GM12878 (cell line): ENCODE data around the gene CRTC3. TPM values are rescaled to one million over a fixed set of nuclear protein-coding genes. Genes with fewer than 3 reads are reported as not detected.

Experiments
- ATAC-seq: fragments of 200-7000 bp; cut with Tn5 transposase; 3 replicates; pipeline ENCODE4 v1.9.1; 2020; ENCODE audit warnings: mild to moderate bottlenecking, moderate library complexity
- BruUV-seq: library from RNA; stranded (reverse); fragments of 400-500 nt; replicated peaks from 2 replicates; lab custom pipeline; 2021; lab: Mats Ljungman, UMichigan
- CTCF ChIA-PET: fragments of 300-600 bp; sonication (Branson Sonifier 250); formaldehyde crosslinking; extraction: SDS; loops from one replicate; lab custom pipeline; 2021; ENCODE audit warnings: inconsistent platforms; lab: Yijun Ruan, JAX
- POLR2A ChIA-PET: fragments of 350-600 bp; formaldehyde crosslinking; extraction: SDS; loops from one replicate; lab custom pipeline; 2021; ENCODE audit warnings: inconsistent platforms; lab: Charles Lee
- RAD21 ChIA-PET: fragments of 300-600 bp; sonication (Branson Sonifier 250); formaldehyde crosslinking; loops from one replicate; lab custom pipeline; 2023; ENCODE audit warnings: antibody characterized with exemption; ENCODE audit not compliant: unreplicated experiment; lab: Charles Lee
- SMC1A ChIA-PET: fragments of 300-600 bp; sonication (Branson Sonifier 250); formaldehyde crosslinking; loops from one replicate; lab custom pipeline; 2023; ENCODE audit not compliant: unreplicated experiment, uncharacterized antibody; lab: Charles Lee
- DNase-seq: peaks from one replicate; pipeline ENCODE4 v3.0.0-alpha.2; 2011; ENCODE audit warnings: low read depth, low spot score
- FAIRE-seq: peaks from 3 replicates; lab custom pipeline; 2011; peaks lifted over from hg19 to GRCh38; lab: Jason Lieb, UNC
- H2AFZ ChIP-seq: 2 replicates; pipeline ENCODE4 v1.6.0; 2011; ENCODE audit warnings: low read depth, low read length, control low read depth; ENCODE audit not compliant: control insufficient read depth
- H3K27ac ChIP-seq: 2 replicates; pipeline ENCODE4 v1.5.1; 2011; ENCODE audit warnings: control low read depth; ENCODE audit not compliant: control insufficient read depth, insufficient read depth
- H3K27me3 ChIP-seq, 2 experiments: replicated peaks in 1 of 2; 2 replicates each; pipeline versions ENCODE4 v1.6.0 to v1.6.1; 2011; ENCODE audit warnings: low read length in 1 of 2; ENCODE audit not compliant: control insufficient read depth in 2 of 2, insufficient read depth in 2 of 2
- H3K36me3 ChIP-seq, 2 experiments: 2 replicates each; pipeline ENCODE4 v1.5.1; 2011; ENCODE audit warnings: low read length in 1 of 2; ENCODE audit not compliant: control insufficient read depth in 2 of 2, insufficient read depth in 2 of 2
- H3K4me1 ChIP-seq: 2 replicates; pipeline ENCODE4 v1.6.1; 2011; ENCODE audit warnings: mild to moderate bottlenecking, low read length, moderate library complexity, mixed read lengths; ENCODE audit not compliant: control insufficient read depth, insufficient read depth
- H3K4me2 ChIP-seq: 2 replicates; pipeline ENCODE4 v1.6.0; 2011; ENCODE audit warnings: control low read depth; ENCODE audit not compliant: control insufficient read depth, insufficient read depth
- H3K4me3 ChIP-seq: fragments of 200-600 bp; sonication (generic); 2 replicates; pipeline ENCODE4 v1.5.1; 2016
- H3K79me2 ChIP-seq: 2 replicates; pipeline ENCODE4 v1.6.0; 2011; ENCODE audit warnings: low read length; ENCODE audit not compliant: control insufficient read depth, insufficient read depth
- H3K9ac ChIP-seq: 2 replicates; pipeline ENCODE4 v1.8.0; 2011; ENCODE audit warnings: low read length, control low read depth, mixed read lengths; ENCODE audit not compliant: control insufficient read depth, insufficient read depth
- H3K9me3 ChIP-seq: replicated peaks from 3 replicates; pipeline ENCODE4 v1.5.1; 2011; ENCODE audit warnings: mild to moderate bottlenecking, low read length; ENCODE audit not compliant: control insufficient read depth, insufficient read depth
- H4K20me1 ChIP-seq: 2 replicates; pipeline ENCODE4 v1.6.0; 2011; ENCODE audit not compliant: control insufficient read depth, insufficient read depth
- ATF2 ChIP-seq: IDR thresholded peaks from 2 replicates; pipeline ENCODE4 v1.6.1; 2012; ENCODE audit warnings: low read length, inconsistent platforms
- CBX3 ChIP-seq: fragments of 200-600 bp; sonication (generic); IDR thresholded peaks from 2 replicates; pipeline ENCODE4 v1.6.1; 2016; ENCODE audit warnings: low read depth, borderline replicate concordance
- CHD1 ChIP-seq: IDR thresholded peaks from 2 replicates; pipeline ENCODE4 v1.6.1; 2012; ENCODE audit warnings: low read depth, low read length, improper control_type of control experiment
- CREM ChIP-seq: IDR thresholded peaks from 2 replicates; pipeline ENCODE4 v1.6.1; 2014; ENCODE audit warnings: antibody characterized with exemption, low read depth
- CTCF ChIP-seq, 3 experiments: IDR thresholded peaks in 2 of 3; conservative IDR thresholded peaks in 1 of 3; 2 replicates each; pipeline ENCODE4 v1.5.1; 2011; ENCODE audit warnings: low read depth in 3 of 3, low read length in 3 of 3, mild to moderate bottlenecking in 3 of 3, control low read depth in 2 of 3, moderate library complexity in 2 of 3, inconsistent platforms in 1 of 3, mixed read lengths in 1 of 3; ENCODE audit not compliant: control insufficient read depth in 2 of 3, insufficient read depth in 1 of 3; ENCODE audit errors: extremely low read depth in 1 of 3
- NBN ChIP-seq: fragments of 450-650 bp; IDR thresholded peaks from 2 replicates; pipeline ENCODE4 v1.6.1; 2016
- POLR2A ChIP-seq: IDR thresholded peaks from 2 replicates; pipeline ENCODE4 v1.6.1; 2011; ENCODE audit warnings: low read depth, mild to moderate bottlenecking, low read length
- RB1 ChIP-seq: fragments of 450-650 bp; formaldehyde crosslinking; IDR thresholded peaks from 2 replicates; pipeline ENCODE4 v1.6.1; 2017; ENCODE audit warnings: mild to moderate bottlenecking, borderline replicate concordance
- RELB ChIP-seq: fragments of 450-650 bp; IDR thresholded peaks from 2 replicates; pipeline ENCODE4 v1.6.1; 2017; ENCODE audit warnings: low read depth, mild to moderate bottlenecking, moderate library complexity
- RFX5 ChIP-seq: IDR thresholded peaks from 2 replicates; pipeline ENCODE4 v1.6.1; 2011; ENCODE audit warnings: low read depth, low read length, improper control_type of control experiment
- SPI1 ChIP-seq: IDR thresholded peaks from 2 replicates; pipeline ENCODE4 v1.6.1; 2011; ENCODE audit warnings: low read depth, mild to moderate bottlenecking, low read length, moderate library complexity, borderline replicate concordance; ENCODE audit not compliant: insufficient read depth
- TAF1 ChIP-seq: IDR thresholded peaks from 2 replicates; pipeline ENCODE4 v1.6.1; 2011; ENCODE audit warnings: mild to moderate bottlenecking, low read depth, low read length, borderline replicate concordance
- ZBED1 ChIP-seq: IDR thresholded peaks from 2 replicates; pipeline ENCODE4 v1.6.1; 2016; ENCODE audit warnings: borderline replicate concordance
- ZNF207 ChIP-seq: fragments of 450-650 bp; IDR thresholded peaks from 2 replicates; pipeline ENCODE4 v1.6.1; 2014; ENCODE audit warnings: antibody characterized with exemption, mild to moderate bottlenecking, borderline replicate concordance
- ZNF24 ChIP-seq: fragments of 450-650 bp; IDR thresholded peaks from 2 replicates; pipeline ENCODE4 v1.6.1; 2017; ENCODE audit warnings: antibody characterized with exemption, mild to moderate bottlenecking
- WGBS: methylation state at CpG from one replicate; pipeline ENCODE4 v1.1.6; 2016; ENCODE audit warnings: low lambda C conversion rate; ENCODE audit not compliant: insufficient replicate concordance, insufficient coverage; ENCODE audit errors: missing lambda C conversion rate; 5-methylcytosine and 5-hydroxymethylcytosine counted together
- in situ Hi-C: fragments of 300-500 bp; cut with MboI; formaldehyde crosslinking; loops from 9 replicates; pipeline ENCODE4 v1.14.3; 2018; ENCODE audit warnings: mixed read lengths
- intact Hi-C: fragments of 100-400 bp; cut with micrococcal nuclease; formaldehyde crosslinking; loops from one replicate; pipeline ENCODE4 v1.14.2; 2022; ENCODE audit not compliant: unreplicated experiment
- polyA plus RNA-seq, 11 experiments: library from polyadenylated mRNA; depleted of rRNA in 4 of 11; unstranded in 6 of 11; stranded (reverse) in 5 of 11; fragments of >200 nt; fragmentation: Nextera tagmentation in 4 of 11; fragmentation: Illumina TruSeq in 1 of 11; extraction: Ambion mirVana in 4 of 11; extraction: Trizol in 1 of 11; gene quantifications; 1 replicate in 1 of 11; 2 replicates in 10 of 11; pipeline versions ENCODE4 v1.2.1 to v1.2.3, GENCODE V29; 2011 to 2016; ENCODE audit warnings: inconsistent platforms in 2 of 11, missing spikeins in 2 of 11, low read depth in 1 of 11
- total RNA-seq, 4 experiments: library from RNA; depleted of rRNA in 3 of 4; stranded (reverse); fragments of >200 nt in 3 of 4; fragmentation: Illumina TruSeq in 1 of 4; extraction: Trizol in 1 of 4; gene quantifications; 2 replicates each; pipeline versions ENCODE4 v1.2.1 to v1.2.3, GENCODE V29; 2013 to 2021

The CRTC3 gene
- total and polyA plus RNA-seq, 10 of the 15 experiments (the other 5 are each of a cell fraction or from before 2014, with no cell fraction given): 3.5 to 36.9 (median 18.9) TPM

GRCh38 chr15:90650956-90651689, 121.4 kb downstream of the CRTC3 start (continued):
- TF ChIP-seq CTCF (IDR thresholded peaks at IDR 0.05 in 2 of 3, conservative IDR thresholded peaks at IDR 0.05 in 1 of 3; ENCODE audit: control insufficient read depth in 2 of 3, extremely low read depth in 1 of 3, insufficient read depth in 1 of 3, low read depth in 3 of 3, low read length in 3 of 3) (no peak), NBN (no peak)

- Histone ChIP-seq H3K27ac (peak overlapping the region; percentile 7), H3K9me3 (no peaks in the 10 kb centered on the region; the same call in 2 of the 3 replicates), H2AFZ (0 out of 2 replicates have a peak overlapping the region, but pooled peaks have one; percentile 13), H3K36me3 (no peaks in the 10 kb centered on the region; a peak in 1 of 4 replicates), H3K27me3 (no peaks in the 10 kb centered on the region), H4K20me1 (no peaks in the 10 kb centered on the region), H3K4me1 (peaks cover 45% of the 10 kb centered on the region), H3K4me2 (no peak overlapping the region), H3K79me2 (peaks cover 9% of the 10 kb centered on the region), H3K4me3 (no peak overlapping the region), H3K9ac (peak overlapping the region; percentile 5; the same call in 1 of the 2 replicates)
- RAD21 ChIA-PET: interaction anchor here (0.8 to 1.4 kb wide), 5 partner anchors 31 to 231 kb away, joined by 3 to 9 read pairs (median 5); no protein-coding TSS in a partner anchor
- WGBS: 87% methylated on average over 12 of the region's 12 CpGs
- POLR2A ChIA-PET: interaction anchor here (0.6 to 2.1 kb wide), 4 partner anchors 31 to 231 kb away, joined by 3 to 28 read pairs (median 4); no protein-coding TSS in a partner anchor
- no TSS peak for BruUV-seq
- in situ Hi-C loops (loop anchor here (5.0 kb wide), 1 partner anchor 38 kb away; no protein-coding TSS in a partner anchor), intact Hi-C loops (loop anchor here (5.0 kb wide), 1 partner anchor 233 kb away; no protein-coding TSS in a partner anchor)
- no peak for FAIRE-seq
- SMC1A ChIA-PET: interaction anchor here (1.0 to 6.9 kb wide), 6 partner anchors 9 to 334 kb away, joined by 3 to 61 read pairs (median 4); no protein-coding TSS in a partner anchor
- CTCF ChIA-PET: interaction anchor here (1.3 to 2.8 kb wide), 4 partner anchors 39 to 279 kb away, joined by 3 to 10 read pairs (median 4); no protein-coding TSS in a partner anchor
- DNase-seq: no peak
- ATAC-seq: no peak
- TF ChIP-seq RFX5 (no peak), TAF1 (no peak), SPI1 (peak; percentile 31; the same call in 1 of the 2 replicates), ZBED1 (no peak), RB1 (no peak), RELB (no peak), CBX3 (no peak), CHD1 (no peak), ATF2 (no peak), ZNF207 (no peak), CREM (peak; percentile 46; the same call in 1 of the 2 replicates), ZNF24 (no peak), POLR2A (no peak)
These were observed 124.8 kb downstream of the CRTC3 start for GRCh38 chr15:90654233-90655136.
